GM19193 (cell line): ENCODE results near the gene ZNF710.

Experiments used
- POLR2A ChIP-seq: IDR thresholded peaks from 4 replicates; pipeline ENCODE4 v1.6.1; 2011; ENCODE audit not compliant: insufficient read depth, insufficient read length; ENCODE audit errors: extremely low read depth

Gene ZNF710

GRCh38 chr15:90001062-90001682 is at the start of gene ZNF710:
ZNF710 (plus strand) TSS chr15:90001324; CDS start chr15:90067138, 65,814 bp downstream.
- TF ChIP-seq POLR2A: peak; percentile 56

- no peak for TF ChIP-seq POLR2A
Observed at GRCh38 chr15:89954541-89954940, 46.6 kb upstream of the ZNF710 start.

GRCh38 chr15:89958107-89958805 is 42.9 kb upstream of the ZNF710 start:
- no peak for TF ChIP-seq POLR2A

- no peak for TF ChIP-seq POLR2A
Observed at GRCh38 chr15:89963301-89964231, 37.6 kb upstream of the ZNF710 start.

- no peak for TF ChIP-seq POLR2A
Observed at GRCh38 chr15:89964232-89964954, 36.7 kb upstream of the ZNF710 start.

GRCh38 chr15:89967881-89968280 is 33.2 kb upstream of the ZNF710 start:
- TF ChIP-seq POLR2A: no peak

- no peak for TF ChIP-seq POLR2A
Observed at GRCh38 chr15:89971592-89971997, 29.5 kb upstream of the ZNF710 start.

- TF ChIP-seq POLR2A: no peak
Observed at GRCh38 chr15:89972085-89972484, 29.0 kb upstream of the ZNF710 start.

- TF ChIP-seq POLR2A: no peak
Observed at GRCh38 chr15:89975482-89976245, 25.5 kb upstream of the ZNF710 start.

- no peak for TF ChIP-seq POLR2A
Observed at GRCh38 chr15:89976246-89976600, 24.9 kb upstream of the ZNF710 start.

GRCh38 chr15:89978914-89979313 is 22.2 kb upstream of the ZNF710 start:
- no peak for TF ChIP-seq POLR2A

GRCh38 chr15:89980896-89981295 is 20.2 kb upstream of the ZNF710 start:
- TF ChIP-seq POLR2A: no peak

GRCh38 chr15:89982315-89983055 is 18.6 kb upstream of the ZNF710 start:
- TF ChIP-seq POLR2A: no peak
